SK-N-SH (cell line): ENCODE data around the gene YPEL1. TPM values are rescaled to one million over a fixed set of nuclear protein-coding genes. Genes with fewer than 3 reads are reported as not detected.
A peak's percentile ranks its signal among the peaks of the same experiment; 100 is the strongest.

ENCODE experiments used
- CTCF ChIA-PET: fragments of 300-600, 350-600 bp; formaldehyde crosslinking; extraction: SDS; loops from one replicate; lab custom pipeline; 2021; lab: Yijun Ruan, JAX
- POLR2A ChIA-PET: fragments of 350-600 bp; sonication (Branson Sonifier 250); formaldehyde crosslinking; extraction: SDS; loops from one replicate; lab custom pipeline; 2020; ENCODE audit warnings: antibody characterized with exemption, inconsistent platforms; lab: Yijun Ruan, JAX
- DNase-seq: peaks from one replicate; pipeline ENCODE4 v3.0.0; 2012
- H2AFZ ChIP-seq: fragments of 200-600 bp; sonication (generic); 2 replicates; pipeline ENCODE4 v1.8.1; 2016; ENCODE audit warnings: antibody characterized with exemption, mild to moderate bottlenecking, low read depth
- H3F3A ChIP-seq: fragments of 200-600 bp; sonication (generic); replicated peaks from 2 replicates; pipeline ENCODE3; 2016; ENCODE audit warnings: antibody characterized with exemption, mild to moderate bottlenecking; ENCODE audit not compliant: insufficient read depth
- H3K27ac ChIP-seq, 2 experiments: fragments of 200-500 bp in 1 of 2; fragments of 200-600 bp in 1 of 2; sonication (Bioruptor generic) in 1 of 2; sonication (generic), shearing (Covaris generic) in 1 of 2; 2 replicates each; pipeline versions ENCODE4 v1.5.1 to v1.6.1; 2014 to 2016; ENCODE audit warnings: low read depth in 2 of 2, inconsistent platforms in 1 of 2, low read length in 1 of 2, mild to moderate bottlenecking in 1 of 2, mixed read lengths in 1 of 2
- H3K27me3 ChIP-seq: fragments of 200-600 bp; sonication (generic), shearing (Covaris generic); 2 replicates; pipeline ENCODE4 v1.6.1; 2016; ENCODE audit warnings: mixed run types; ENCODE audit not compliant: insufficient read depth
- H3K36me3 ChIP-seq, 2 experiments: fragments of 200-500 bp in 1 of 2; fragments of 200-600 bp in 1 of 2; sonication (Bioruptor generic) in 1 of 2; sonication (generic) in 1 of 2; replicated peaks in 1 of 2; 2 replicates each; pipeline versions ENCODE3 to v1.5.1; 2014 to 2016; ENCODE audit warnings: low read length in 1 of 2, mild to moderate bottlenecking in 1 of 2; ENCODE audit not compliant: insufficient read depth in 2 of 2, control insufficient read depth in 1 of 2
- H3K4me1 ChIP-seq, 2 experiments: fragments of 200-500 bp in 1 of 2; fragments of 200-600 bp in 1 of 2; sonication (Bioruptor generic) in 1 of 2; sonication (generic), shearing (Covaris generic) in 1 of 2; 2 replicates each; pipeline versions ENCODE4 v1.5.1 to v1.6.1; 2014 to 2016; ENCODE audit warnings: low read depth in 1 of 2, low read length in 1 of 2, mixed run types in 1 of 2; ENCODE audit not compliant: insufficient read depth in 2 of 2, control insufficient read depth in 1 of 2
- H3K4me2 ChIP-seq: fragments of 200-600 bp; sonication (generic), shearing (Covaris generic); 2 replicates; pipeline ENCODE4 v1.6.1; 2017; ENCODE audit warnings: mixed run types
- H3K4me3 ChIP-seq, 2 experiments: fragments of 200-500 bp in 1 of 2; fragments of 200-600 bp in 1 of 2; sonication (Bioruptor generic) in 1 of 2; sonication (generic), shearing (Covaris generic) in 1 of 2; 2 replicates each; pipeline versions ENCODE4 v1.5.1 to v1.8.1; 2014 to 2016; ENCODE audit warnings: low read depth in 2 of 2, inconsistent platforms in 1 of 2, low read length in 1 of 2, mild to moderate bottlenecking in 1 of 2, mixed read lengths in 1 of 2, moderate library complexity in 1 of 2
- H3K79me2 ChIP-seq: fragments of 200-600 bp; sonication (generic); 2 replicates; pipeline ENCODE4 v1.8.1; 2017; ENCODE audit warnings: mild to moderate bottlenecking; ENCODE audit not compliant: insufficient read depth
- H3K9ac ChIP-seq: fragments of 200-600 bp; sonication (generic); 2 replicates; pipeline ENCODE4 v1.6.1; 2017; ENCODE audit warnings: mixed run types
- H3K9me2 ChIP-seq: fragments of 200-600 bp; sonication (generic); 2 replicates; pipeline ENCODE4 v1.6.1; 2017; ENCODE audit warnings: mixed run types
- H3K9me3 ChIP-seq: fragments of 200-600 bp; sonication (generic); 2 replicates; pipeline ENCODE4 v1.6.1; 2017; ENCODE audit warnings: mixed run types, mild to moderate bottlenecking, moderate library complexity
- H4K20me1 ChIP-seq: fragments of 200-600 bp; sonication (generic); 2 replicates; pipeline ENCODE4 v1.6.1; 2017; ENCODE audit warnings: mild to moderate bottlenecking, mixed run types; ENCODE audit not compliant: insufficient read depth
- CHD2 ChIP-seq: fragments of 150-350 bp; IDR thresholded peaks from 2 replicates; pipeline ENCODE4 v1.6.1; 2018; ENCODE audit warnings: low read length; ENCODE audit not compliant: partially characterized antibody
- ELF1 ChIP-seq: IDR thresholded peaks from 2 replicates; pipeline ENCODE4 v1.4.0; 2012
- EP300 ChIP-seq, 2 experiments: IDR thresholded peaks; 2 replicates each; pipeline versions ENCODE4 v1.4.0 to v1.6.1; 2012; ENCODE audit warnings: borderline replicate concordance in 1 of 2, low read depth in 1 of 2, low read length in 1 of 2
- FOSL2 ChIP-seq: IDR thresholded peaks from 2 replicates; pipeline ENCODE4 v1.4.0; 2012; ENCODE audit warnings: low read depth, mild to moderate bottlenecking, moderate library complexity, borderline replicate concordance
- FOXJ3 ChIP-seq: sonication (generic); formaldehyde crosslinking; IDR thresholded peaks from 2 replicates; pipeline ENCODE4 v1.5.1; 2020; ENCODE audit warnings: mild to moderate bottlenecking, missing genetic modification reagents
- FOXM1 ChIP-seq: IDR thresholded peaks from 2 replicates; pipeline ENCODE4 v1.4.0; 2012; ENCODE audit warnings: low read depth, mild to moderate bottlenecking
- GABPA ChIP-seq: IDR thresholded peaks from 2 replicates; pipeline ENCODE4 v1.4.0; 2012; ENCODE audit warnings: low read depth, mild to moderate bottlenecking
- GATA2 ChIP-seq: sonication (generic); formaldehyde crosslinking; IDR thresholded peaks from 2 replicates; pipeline ENCODE4 v1.5.0; 2020; ENCODE audit warnings: mild to moderate bottlenecking, missing genetic modification reagents
- JUND ChIP-seq: IDR thresholded peaks from 2 replicates; pipeline ENCODE4 v1.4.0; 2012
- MEF2A ChIP-seq: IDR thresholded peaks from 2 replicates; pipeline ENCODE4 v1.4.0; 2012; ENCODE audit warnings: low read depth, borderline replicate concordance
- NFIC ChIP-seq: IDR thresholded peaks from 2 replicates; pipeline ENCODE4 v1.4.0; 2012; ENCODE audit warnings: borderline replicate concordance
- RAD21 ChIP-seq: IDR thresholded peaks from 2 replicates; pipeline ENCODE4 v1.6.1; 2012; ENCODE audit warnings: mild to moderate bottlenecking, low read length
- RCOR1 ChIP-seq: fragments of 150-350 bp; IDR thresholded peaks from 2 replicates; pipeline ENCODE4 v1.6.1; 2017; ENCODE audit warnings: antibody characterized with exemption, low read length
- RFX5 ChIP-seq: IDR thresholded peaks from 2 replicates; pipeline ENCODE4 v1.6.1; 2012; ENCODE audit warnings: mild to moderate bottlenecking, improper control_type of control experiment, low read length
- SIN3A ChIP-seq: IDR thresholded peaks from 2 replicates; pipeline ENCODE4 v1.6.1; 2012; ENCODE audit warnings: low read depth, mild to moderate bottlenecking, low read length, moderate library complexity, borderline replicate concordance
- SMC3 ChIP-seq: IDR thresholded peaks from 2 replicates; pipeline ENCODE4 v1.6.1; 2012; ENCODE audit warnings: low read depth, low read length, improper control_type of control experiment
- TAF1 ChIP-seq: IDR thresholded peaks from 2 replicates; pipeline ENCODE4 v1.6.1; 2012; ENCODE audit warnings: low read depth, mild to moderate bottlenecking, low read length, moderate library complexity, borderline replicate concordance
- TCF12 ChIP-seq: IDR thresholded peaks from 2 replicates; pipeline ENCODE4 v1.4.0; 2012
- TEAD4 ChIP-seq: IDR thresholded peaks from 2 replicates; pipeline ENCODE4 v1.4.0; 2012; ENCODE audit warnings: mild to moderate bottlenecking, borderline replicate concordance; ENCODE audit not compliant: insufficient read depth
- YY1 ChIP-seq: IDR thresholded peaks from 2 replicates; pipeline ENCODE4 v1.4.0; 2012; ENCODE audit warnings: low read depth, mild to moderate bottlenecking
- WGBS: methylation state at CpG from one replicate; pipeline ENCODE4 v1.1.6; 2017; ENCODE audit warnings: low lambda C conversion rate; 5-methylcytosine and 5-hydroxymethylcytosine counted together
- polyA plus RNA-seq, 3 experiments: library from polyadenylated mRNA; depleted of rRNA; stranded (reverse); fragments of >200 nt; gene quantifications; 2 replicates each; pipeline ENCODE4 v1.2.3, GENCODE V29; 2012
- TF ChIP-seq, protein P1 (sequence below): fragments of 200-600 bp; sonication (generic); IDR thresholded peaks from 2 replicates; pipeline ENCODE4 v1.6.1; 2017; ENCODE audit warnings: antibody characterized with exemption, mild to moderate bottlenecking, moderate library complexity
- TF ChIP-seq, protein P2 (sequence below): IDR thresholded peaks from 2 replicates; pipeline ENCODE4; 2012
- TF ChIP-seq, protein P3 (sequence below): IDR thresholded peaks from 2 replicates; pipeline ENCODE4 v1.4.0; 2012; ENCODE audit warnings: low read depth, borderline replicate concordance
- TF ChIP-seq, protein P4 (sequence below): IDR thresholded peaks from 2 replicates; pipeline ENCODE4 v1.4.0; 2012; ENCODE audit warnings: low read depth, borderline replicate concordance
- TF ChIP-seq, protein P5 (sequence below): fragments of 150-350 bp; IDR thresholded peaks from 2 replicates; pipeline ENCODE4 v1.6.1; 2017; ENCODE audit warnings: antibody characterized with exemption, low read length, low read depth, borderline replicate concordance
- TF ChIP-seq, protein P6 (sequence below): fragments of 150-350 bp; IDR thresholded peaks from 2 replicates; pipeline ENCODE4 v1.6.1; 2016; ENCODE audit warnings: mild to moderate bottlenecking, low read depth, low read length
- TF ChIP-seq, protein P7 (sequence below): IDR thresholded peaks from 2 replicates; pipeline ENCODE4 v1.4.0; 2012; ENCODE audit warnings: low read depth

YPEL1 gene
- polyA plus RNA-seq, 1 of the 3 experiments (the other 2 are of a cell fraction): 2.4 TPM

DNA sequence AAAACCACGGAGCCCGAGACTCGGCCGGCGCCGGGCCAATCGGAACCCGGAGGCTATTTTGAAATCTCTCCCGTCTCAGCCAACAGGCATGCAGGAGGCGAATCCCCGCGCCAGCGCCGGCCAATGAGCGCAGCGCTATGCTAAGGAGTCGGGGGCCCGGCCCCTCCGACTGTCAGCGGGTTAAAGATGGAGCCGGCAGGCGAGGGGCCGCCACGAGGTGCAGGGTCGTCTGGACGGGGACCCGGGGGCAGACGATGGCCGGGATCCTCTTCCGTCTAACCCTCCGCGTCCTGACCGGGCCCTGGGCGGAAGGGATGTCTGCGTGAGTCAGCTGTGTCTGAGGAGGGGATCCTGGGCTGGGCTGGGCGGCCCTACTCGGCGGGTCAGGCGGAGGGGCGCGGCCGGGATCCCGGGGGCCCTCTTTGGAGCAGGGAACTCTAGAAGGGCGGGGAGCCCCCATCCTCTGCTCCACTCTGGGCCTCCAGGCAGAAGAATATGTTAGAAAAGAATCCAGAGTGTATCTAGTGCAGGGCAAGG is 83.5 kb downstream of the YPEL1 start:
- peaks cover 13% of the 10 kb centered on the region for H3F3A ChIP-seq
- peak overlapping the region; percentile 71 to 95 for H3K4me3 ChIP-seq
- peak overlapping the region; percentile 83 for H3K9ac ChIP-seq
- H3K36me3 ChIP-seq: peaks cover 0 to 8% of the 10 kb centered on the region in 2 experiments
- no peaks in the 10 kb centered on the region for H4K20me1 ChIP-seq
- H3K9me2 ChIP-seq: no peaks in the 10 kb centered on the region
- 0% methylated on average over 35 of the region's 44 CpGs for WGBS
- peak overlapping the region; percentile 63 to 67 for H3K27ac ChIP-seq
- ChIA-PET POLR2A (interaction anchor here (1.0 to 2.0 kb wide), 3 partner anchors 9 to 14 kb away, joined by 3 to 9 read pairs (median 6); partner anchors contain the start of genes PPIL2 and SDF2L1), CTCF (interaction anchor here (0.9 to 3.8 kb wide), 3 partner anchors 9 to 23 kb away, joined by 4 to 23 read pairs (median 4); partner anchors contain the start of genes SDF2L1 and YDJC)
- H3K4me2 ChIP-seq: peak overlapping the region; percentile 100
- no peaks in the 10 kb centered on the region for H3K27me3 ChIP-seq
- peak; percentile 93 for DNase-seq
- peaks cover 15% of the 10 kb centered on the region for H3K79me2 ChIP-seq
- H3K9me3 ChIP-seq: no peaks in the 10 kb centered on the region
- peaks cover 8 to 16% of the 10 kb centered on the region in 2 experiments; a peak in 2 of 4 replicates for H3K4me1 ChIP-seq
- peak overlapping the region; percentile 98 for H2AFZ ChIP-seq
- TF ChIP-seq CHD2 (no peak), EP300 (IDR thresholded peaks at IDR 0.05; ENCODE audit: borderline replicate concordance in 1 of 2, low read depth in 1 of 2, low read length in 1 of 2) (no peak), JUND (no peak), GATA2 (CRISPR knock-in tag) (no peak), FOXJ3 (CRISPR knock-in tag) (no peak), NFIC (no peak), GABPA (no peak), MEF2A (no peak), TAF1 (peak; percentile 38; the same call in 1 of the 2 replicates), SIN3A (peak; percentile 87; the same call in 1 of the 2 replicates), RCOR1 (no peak), RFX5 (peak; percentile 82), SMC3 (no peak), ELF1 (no peak), FOXM1 (peak; percentile 59; the same call in 1 of the 2 replicates), FOSL2 (no peak), YY1 (peak; percentile 85), TCF12 (no peak), TEAD4 (no peak), RAD21 (no peak)
- TF ChIP-seq, protein P1, sequence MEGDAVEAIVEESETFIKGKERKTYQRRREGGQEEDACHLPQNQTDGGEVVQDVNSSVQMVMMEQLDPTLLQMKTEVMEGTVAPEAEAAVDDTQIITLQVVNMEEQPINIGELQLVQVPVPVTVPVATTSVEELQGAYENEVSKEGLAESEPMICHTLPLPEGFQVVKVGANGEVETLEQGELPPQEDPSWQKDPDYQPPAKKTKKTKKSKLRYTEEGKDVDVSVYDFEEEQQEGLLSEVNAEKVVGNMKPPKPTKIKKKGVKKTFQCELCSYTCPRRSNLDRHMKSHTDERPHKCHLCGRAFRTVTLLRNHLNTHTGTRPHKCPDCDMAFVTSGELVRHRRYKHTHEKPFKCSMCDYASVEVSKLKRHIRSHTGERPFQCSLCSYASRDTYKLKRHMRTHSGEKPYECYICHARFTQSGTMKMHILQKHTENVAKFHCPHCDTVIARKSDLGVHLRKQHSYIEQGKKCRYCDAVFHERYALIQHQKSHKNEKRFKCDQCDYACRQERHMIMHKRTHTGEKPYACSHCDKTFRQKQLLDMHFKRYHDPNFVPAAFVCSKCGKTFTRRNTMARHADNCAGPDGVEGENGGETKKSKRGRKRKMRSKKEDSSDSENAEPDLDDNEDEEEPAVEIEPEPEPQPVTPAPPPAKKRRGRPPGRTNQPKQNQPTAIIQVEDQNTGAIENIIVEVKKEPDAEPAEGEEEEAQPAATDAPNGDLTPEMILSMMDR: no peak
- TF ChIP-seq, protein P2, sequence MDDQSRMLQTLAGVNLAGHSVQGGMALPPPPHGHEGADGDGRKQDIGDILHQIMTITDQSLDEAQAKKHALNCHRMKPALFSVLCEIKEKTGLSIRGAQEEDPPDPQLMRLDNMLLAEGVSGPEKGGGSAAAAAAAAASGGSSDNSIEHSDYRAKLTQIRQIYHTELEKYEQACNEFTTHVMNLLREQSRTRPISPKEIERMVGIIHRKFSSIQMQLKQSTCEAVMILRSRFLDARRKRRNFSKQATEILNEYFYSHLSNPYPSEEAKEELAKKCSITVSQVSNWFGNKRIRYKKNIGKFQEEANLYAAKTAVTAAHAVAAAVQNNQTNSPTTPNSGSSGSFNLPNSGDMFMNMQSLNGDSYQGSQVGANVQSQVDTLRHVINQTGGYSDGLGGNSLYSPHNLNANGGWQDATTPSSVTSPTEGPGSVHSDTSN: peak; percentile 34; the same call in 1 of the 2 replicates
- TF ChIP-seq, protein P3, sequence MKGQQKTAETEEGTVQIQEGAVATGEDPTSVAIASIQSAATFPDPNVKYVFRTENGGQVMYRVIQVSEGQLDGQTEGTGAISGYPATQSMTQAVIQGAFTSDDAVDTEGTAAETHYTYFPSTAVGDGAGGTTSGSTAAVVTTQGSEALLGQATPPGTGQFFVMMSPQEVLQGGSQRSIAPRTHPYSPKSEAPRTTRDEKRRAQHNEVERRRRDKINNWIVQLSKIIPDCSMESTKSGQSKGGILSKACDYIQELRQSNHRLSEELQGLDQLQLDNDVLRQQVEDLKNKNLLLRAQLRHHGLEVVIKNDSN: no peak
- TF ChIP-seq, protein P4, sequence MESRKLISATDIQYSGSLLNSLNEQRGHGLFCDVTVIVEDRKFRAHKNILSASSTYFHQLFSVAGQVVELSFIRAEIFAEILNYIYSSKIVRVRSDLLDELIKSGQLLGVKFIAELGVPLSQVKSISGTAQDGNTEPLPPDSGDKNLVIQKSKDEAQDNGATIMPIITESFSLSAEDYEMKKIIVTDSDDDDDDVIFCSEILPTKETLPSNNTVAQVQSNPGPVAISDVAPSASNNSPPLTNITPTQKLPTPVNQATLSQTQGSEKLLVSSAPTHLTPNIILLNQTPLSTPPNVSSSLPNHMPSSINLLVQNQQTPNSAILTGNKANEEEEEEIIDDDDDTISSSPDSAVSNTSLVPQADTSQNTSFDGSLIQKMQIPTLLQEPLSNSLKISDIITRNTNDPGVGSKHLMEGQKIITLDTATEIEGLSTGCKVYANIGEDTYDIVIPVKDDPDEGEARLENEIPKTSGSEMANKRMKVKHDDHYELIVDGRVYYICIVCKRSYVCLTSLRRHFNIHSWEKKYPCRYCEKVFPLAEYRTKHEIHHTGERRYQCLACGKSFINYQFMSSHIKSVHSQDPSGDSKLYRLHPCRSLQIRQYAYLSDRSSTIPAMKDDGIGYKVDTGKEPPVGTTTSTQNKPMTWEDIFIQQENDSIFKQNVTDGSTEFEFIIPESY: 0 out of 2 replicates have a peak, but pooled peaks have one; percentile 8
- TF ChIP-seq, protein P5, sequence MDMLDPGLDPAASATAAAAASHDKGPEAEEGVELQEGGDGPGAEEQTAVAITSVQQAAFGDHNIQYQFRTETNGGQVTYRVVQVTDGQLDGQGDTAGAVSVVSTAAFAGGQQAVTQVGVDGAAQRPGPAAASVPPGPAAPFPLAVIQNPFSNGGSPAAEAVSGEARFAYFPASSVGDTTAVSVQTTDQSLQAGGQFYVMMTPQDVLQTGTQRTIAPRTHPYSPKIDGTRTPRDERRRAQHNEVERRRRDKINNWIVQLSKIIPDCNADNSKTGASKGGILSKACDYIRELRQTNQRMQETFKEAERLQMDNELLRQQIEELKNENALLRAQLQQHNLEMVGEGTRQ: no peak
- TF ChIP-seq, protein P6, sequence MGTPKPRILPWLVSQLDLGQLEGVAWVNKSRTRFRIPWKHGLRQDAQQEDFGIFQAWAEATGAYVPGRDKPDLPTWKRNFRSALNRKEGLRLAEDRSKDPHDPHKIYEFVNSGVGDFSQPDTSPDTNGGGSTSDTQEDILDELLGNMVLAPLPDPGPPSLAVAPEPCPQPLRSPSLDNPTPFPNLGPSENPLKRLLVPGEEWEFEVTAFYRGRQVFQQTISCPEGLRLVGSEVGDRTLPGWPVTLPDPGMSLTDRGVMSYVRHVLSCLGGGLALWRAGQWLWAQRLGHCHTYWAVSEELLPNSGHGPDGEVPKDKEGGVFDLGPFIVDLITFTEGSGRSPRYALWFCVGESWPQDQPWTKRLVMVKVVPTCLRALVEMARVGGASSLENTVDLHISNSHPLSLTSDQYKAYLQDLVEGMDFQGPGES: peak; percentile 15; the same call in 1 of the 2 replicates
- TF ChIP-seq, protein P7, sequence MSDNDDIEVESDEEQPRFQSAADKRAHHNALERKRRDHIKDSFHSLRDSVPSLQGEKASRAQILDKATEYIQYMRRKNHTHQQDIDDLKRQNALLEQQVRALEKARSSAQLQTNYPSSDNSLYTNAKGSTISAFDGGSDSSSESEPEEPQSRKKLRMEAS: peak; percentile 89
